Smooth muscle cell (in vitro differentiated cells): ENCODE data around the gene CD300LB. TPM values are rescaled to one million over a fixed set of nuclear protein-coding genes. Genes with fewer than 3 reads are reported as not detected.

Experiments
- DNase-seq: peaks from one replicate; lab custom pipeline; 2025; ENCODE audit not compliant: unreplicated experiment; lab: John Stamatoyannopoulos, UW
- H2AFZ ChIP-seq: fragments of 200-600 bp; sonication (generic); 2 replicates; pipeline ENCODE4 v1.6.0; 2016; ENCODE audit warnings: antibody characterized with exemption, low read depth, mild to moderate bottlenecking
- H3F3A ChIP-seq: fragments of 200-600 bp; sonication (generic); 2 replicates; pipeline ENCODE4 v1.6.0; 2017; ENCODE audit warnings: antibody characterized with exemption, low read depth
- H3K27ac ChIP-seq: fragments of 200-600 bp; sonication (generic); 2 replicates; pipeline ENCODE4 v1.5.1; 2016; ENCODE audit warnings: low read depth, mild to moderate bottlenecking
- H3K27me3 ChIP-seq: fragments of 200-600 bp; sonication (generic); 2 replicates; pipeline ENCODE4 v1.6.1; 2016; ENCODE audit warnings: low read depth, mild to moderate bottlenecking
- H3K36me3 ChIP-seq: fragments of 200-600 bp; sonication (generic); 2 replicates; pipeline ENCODE4 v1.5.1; 2016; ENCODE audit warnings: low read depth
- H3K4me1 ChIP-seq: fragments of 200-600 bp; sonication (generic); 2 replicates; pipeline ENCODE4 v1.5.1; 2016; ENCODE audit warnings: low read depth
- H3K4me2 ChIP-seq: fragments of 200-600 bp; sonication (generic); 2 replicates; pipeline ENCODE4 v1.6.0; 2016; ENCODE audit warnings: mild to moderate bottlenecking
- H3K4me3 ChIP-seq: fragments of 200-600 bp; sonication (generic); 2 replicates; pipeline ENCODE4 v1.5.1; 2016; ENCODE audit warnings: mild to moderate bottlenecking
- H3K79me2 ChIP-seq: fragments of 200-600 bp; sonication (generic); 2 replicates; pipeline ENCODE4 v1.6.0; 2016; ENCODE audit warnings: low read depth, mild to moderate bottlenecking
- H3K9ac ChIP-seq: fragments of 200-600 bp; sonication (generic); 2 replicates; pipeline ENCODE4 v1.6.0; 2016; ENCODE audit warnings: low read depth
- H3K9me3 ChIP-seq: fragments of 200-600 bp; sonication (generic); replicated peaks from 2 replicates; pipeline ENCODE4 v1.5.1; 2016; ENCODE audit warnings: low read depth
- H4K20me1 ChIP-seq: fragments of 200-600 bp; sonication (generic); 2 replicates; pipeline ENCODE4 v1.6.0; 2016; ENCODE audit warnings: low read depth
- CTCF ChIP-seq: fragments of 200-600 bp; sonication (generic); IDR thresholded peaks from 2 replicates; pipeline ENCODE4 v1.5.1; 2017; ENCODE audit warnings: borderline replicate concordance, mild to moderate bottlenecking, antibody characterized with exemption; ENCODE audit not compliant: insufficient read depth, poor library complexity, severe bottlenecking
- WGBS: methylation state at CpG from one replicate; pipeline ENCODE4 v1.1.7; 2016; ENCODE audit warnings: low lambda C conversion rate; 5-methylcytosine and 5-hydroxymethylcytosine counted together
- polyA plus RNA-seq: library from polyadenylated mRNA; unstranded; fragments of >200 nt; fragmentation: Nextera tagmentation; extraction: Ambion mirVana; gene quantifications from 2 replicates; pipeline ENCODE4 v1.2.1, GENCODE V29; 2016
- total RNA-seq: library from RNA; depleted of rRNA; stranded (reverse); fragments of >200 nt; gene quantifications from 2 replicates; pipeline ENCODE4 v1.2.3, GENCODE V29; 2014

Gene CD300LB
- total and polyA plus RNA-seq, 2 experiments from 2014 or later: not detected

GRCh38 chr17:74568106-74568873 lies 37.0 kb upstream of the CD300LB start:
- 80% methylated on average over 4 of the region's 4 CpGs for WGBS
- Histone ChIP-seq H3K9me3 (no peaks in the 10 kb centered on the region), H3K27me3 (no peaks in the 10 kb centered on the region), H3K4me3 (no peak overlapping the region), H3K9ac (peak overlapping the region; percentile 0), H3K27ac (peak overlapping the region; percentile 68), H3K79me2 (no peaks in the 10 kb centered on the region), H3K4me2 (peak overlapping the region; percentile 39), H3K4me1 (peaks cover 6% of the 10 kb centered on the region), H3K36me3 (no peaks in the 10 kb centered on the region), H3F3A (peaks cover 10% of the 10 kb centered on the region), H2AFZ (no peak overlapping the region), H4K20me1 (no peaks in the 10 kb centered on the region)
- TF ChIP-seq CTCF: no peak
- DNase-seq: no peak

GRCh38 chr17:74567397-74567796 lies 36.1 kb upstream of the CD300LB start, which contains the start of gene CD300H:
Gene CD300H, minus strand, starts transcription at chr17:74567509.
- DNase-seq: no peak
- TF ChIP-seq CTCF: no peak
- Histone ChIP-seq H3K79me2 (no peaks in the 10 kb centered on the region), H3K4me3 (no peak within 1 kb of the TSS), H3K9ac (peak within 1 kb of the TSS; percentile 0), H3K9me3 (no peaks in the 10 kb centered on the region), H3F3A (peaks cover 10% of the 10 kb centered on the region), H4K20me1 (no peaks in the 10 kb centered on the region), H2AFZ (peak within 1 kb of the TSS; percentile 29), H3K27me3 (no peaks in the 10 kb centered on the region), H3K36me3 (no peaks in the 10 kb centered on the region), H3K27ac (peak within 1 kb of the TSS; percentile 68), H3K4me1 (peaks cover 6% of the 10 kb centered on the region), H3K4me2 (peak within 1 kb of the TSS; percentile 49)
- WGBS: 90% methylated on average over 2 of the region's 2 CpGs

GRCh38 chr17:74566132-74566753 lies 35.0 kb upstream of the CD300LB start:
- Histone ChIP-seq H3K9me3 (no peaks in the 10 kb centered on the region), H4K20me1 (no peaks in the 10 kb centered on the region), H3K27me3 (peaks cover 3% of the 10 kb centered on the region), H3F3A (peaks cover 10% of the 10 kb centered on the region), H3K27ac (no peak overlapping the region), H3K4me2 (peak overlapping the region; percentile 49), H3K36me3 (no peaks in the 10 kb centered on the region), H3K9ac (no peak overlapping the region), H3K4me3 (no peak overlapping the region), H2AFZ (peak overlapping the region; percentile 29), H3K79me2 (no peaks in the 10 kb centered on the region), H3K4me1 (peaks cover 6% of the 10 kb centered on the region)
- DNase-seq: no peak
- 26% methylated on average over 9 of the region's 9 CpGs for WGBS
- peak; percentile 55 for TF ChIP-seq CTCF
